ENCODE results near the gene C3orf38. TPM values are rescaled to one million over a fixed set of nuclear protein-coding genes. Genes with fewer than 3 reads are reported as not detected.
A peak's percentile ranks its signal among the peaks of the same experiment; 100 is the strongest.

Gene C3orf38
- total and polyA plus RNA-seq, 9 of the 15 experiments (the other 6 are each of a cell fraction or from before 2014, with no cell fraction given): 8.7 to 22.1 (median 16.2) TPM

DNA sequence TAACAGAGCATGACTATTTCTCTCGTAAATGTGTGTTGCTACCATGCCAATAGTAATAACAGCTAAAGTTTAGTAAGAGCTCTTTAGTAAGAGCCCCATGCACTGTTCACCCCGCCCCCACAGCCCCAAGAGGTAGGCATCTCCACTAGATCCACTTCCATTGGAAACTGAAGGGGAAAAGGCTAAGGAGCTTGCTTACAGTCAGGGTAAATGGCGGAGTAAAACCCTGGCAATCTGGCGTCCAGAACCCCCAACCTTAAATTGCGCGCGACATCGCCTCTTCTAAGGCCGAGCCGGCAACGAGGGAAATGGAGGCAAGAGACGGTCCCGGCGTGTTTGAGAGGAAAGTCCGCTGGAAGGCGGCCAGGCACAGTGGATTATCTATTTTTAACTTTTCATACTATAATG, 654 bp upstream of the C3orf38 start (continued):
- TF ChIP-seq, protein P1, sequence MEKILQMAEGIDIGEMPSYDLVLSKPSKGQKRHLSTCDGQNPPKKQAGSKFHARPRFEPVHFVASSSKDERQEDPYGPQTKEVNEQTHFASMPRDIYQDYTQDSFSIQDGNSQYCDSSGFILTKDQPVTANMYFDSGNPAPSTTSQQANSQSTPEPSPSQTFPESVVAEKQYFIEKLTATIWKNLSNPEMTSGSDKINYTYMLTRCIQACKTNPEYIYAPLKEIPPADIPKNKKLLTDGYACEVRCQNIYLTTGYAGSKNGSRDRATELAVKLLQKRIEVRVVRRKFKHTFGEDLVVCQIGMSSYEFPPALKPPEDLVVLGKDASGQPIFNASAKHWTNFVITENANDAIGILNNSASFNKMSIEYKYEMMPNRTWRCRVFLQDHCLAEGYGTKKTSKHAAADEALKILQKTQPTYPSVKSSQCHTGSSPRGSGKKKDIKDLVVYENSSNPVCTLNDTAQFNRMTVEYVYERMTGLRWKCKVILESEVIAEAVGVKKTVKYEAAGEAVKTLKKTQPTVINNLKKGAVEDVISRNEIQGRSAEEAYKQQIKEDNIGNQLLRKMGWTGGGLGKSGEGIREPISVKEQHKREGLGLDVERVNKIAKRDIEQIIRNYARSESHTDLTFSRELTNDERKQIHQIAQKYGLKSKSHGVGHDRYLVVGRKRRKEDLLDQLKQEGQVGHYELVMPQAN (IDR thresholded peaks at IDR 0.05; ENCODE audit: borderline replicate concordance): 0 out of 2 replicates have a peak, but pooled peaks have one; percentile 27
- no peak for TF ChIP-seq SAP30 (IDR thresholded peaks at IDR 0.05; ENCODE audit: borderline replicate concordance, insufficient read depth, low read depth, low read length, poor library complexity, severe bottlenecking)
- peak; percentile 0; the same call in 1 of the 2 replicates for TF ChIP-seq MYC (IDR thresholded peaks at IDR 0.05; ENCODE audit: low read depth, low read length)
- no peak for TF ChIP-seq MYC (CRISPR knock-in tag; IDR thresholded peaks at IDR 0.05; ENCODE audit: borderline replicate concordance, low read depth)
- TF ChIP-seq, protein P2, sequence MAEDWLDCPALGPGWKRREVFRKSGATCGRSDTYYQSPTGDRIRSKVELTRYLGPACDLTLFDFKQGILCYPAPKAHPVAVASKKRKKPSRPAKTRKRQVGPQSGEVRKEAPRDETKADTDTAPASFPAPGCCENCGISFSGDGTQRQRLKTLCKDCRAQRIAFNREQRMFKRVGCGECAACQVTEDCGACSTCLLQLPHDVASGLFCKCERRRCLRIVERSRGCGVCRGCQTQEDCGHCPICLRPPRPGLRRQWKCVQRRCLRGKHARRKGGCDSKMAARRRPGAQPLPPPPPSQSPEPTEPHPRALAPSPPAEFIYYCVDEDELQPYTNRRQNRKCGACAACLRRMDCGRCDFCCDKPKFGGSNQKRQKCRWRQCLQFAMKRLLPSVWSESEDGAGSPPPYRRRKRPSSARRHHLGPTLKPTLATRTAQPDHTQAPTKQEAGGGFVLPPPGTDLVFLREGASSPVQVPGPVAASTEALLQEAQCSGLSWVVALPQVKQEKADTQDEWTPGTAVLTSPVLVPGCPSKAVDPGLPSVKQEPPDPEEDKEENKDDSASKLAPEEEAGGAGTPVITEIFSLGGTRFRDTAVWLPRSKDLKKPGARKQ (CRISPR knock-in tag; IDR thresholded peaks at IDR 0.05): no peak
- 0 out of 2 replicates have a peak, but pooled peaks have one; percentile 17 for TF ChIP-seq EGR1 (conservative IDR thresholded peaks at IDR 0.05)
- TF ChIP-seq, protein P3, sequence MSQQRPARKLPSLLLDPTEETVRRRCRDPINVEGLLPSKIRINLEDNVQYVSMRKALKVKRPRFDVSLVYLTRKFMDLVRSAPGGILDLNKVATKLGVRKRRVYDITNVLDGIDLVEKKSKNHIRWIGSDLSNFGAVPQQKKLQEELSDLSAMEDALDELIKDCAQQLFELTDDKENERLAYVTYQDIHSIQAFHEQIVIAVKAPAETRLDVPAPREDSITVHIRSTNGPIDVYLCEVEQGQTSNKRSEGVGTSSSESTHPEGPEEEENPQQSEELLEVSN (IDR thresholded peaks at IDR 0.05; ENCODE audit: borderline replicate concordance in 1 of 2, extremely low read depth in 1 of 2, insufficient read depth in 1 of 2, insufficient read length in 1 of 2, low read depth in 1 of 2, low read length in 1 of 2, poor library complexity in 1 of 2, severe bottlenecking in 1 of 2): peak in 1 of 2 experiments; percentile 33
- TF ChIP-seq, protein P4, sequence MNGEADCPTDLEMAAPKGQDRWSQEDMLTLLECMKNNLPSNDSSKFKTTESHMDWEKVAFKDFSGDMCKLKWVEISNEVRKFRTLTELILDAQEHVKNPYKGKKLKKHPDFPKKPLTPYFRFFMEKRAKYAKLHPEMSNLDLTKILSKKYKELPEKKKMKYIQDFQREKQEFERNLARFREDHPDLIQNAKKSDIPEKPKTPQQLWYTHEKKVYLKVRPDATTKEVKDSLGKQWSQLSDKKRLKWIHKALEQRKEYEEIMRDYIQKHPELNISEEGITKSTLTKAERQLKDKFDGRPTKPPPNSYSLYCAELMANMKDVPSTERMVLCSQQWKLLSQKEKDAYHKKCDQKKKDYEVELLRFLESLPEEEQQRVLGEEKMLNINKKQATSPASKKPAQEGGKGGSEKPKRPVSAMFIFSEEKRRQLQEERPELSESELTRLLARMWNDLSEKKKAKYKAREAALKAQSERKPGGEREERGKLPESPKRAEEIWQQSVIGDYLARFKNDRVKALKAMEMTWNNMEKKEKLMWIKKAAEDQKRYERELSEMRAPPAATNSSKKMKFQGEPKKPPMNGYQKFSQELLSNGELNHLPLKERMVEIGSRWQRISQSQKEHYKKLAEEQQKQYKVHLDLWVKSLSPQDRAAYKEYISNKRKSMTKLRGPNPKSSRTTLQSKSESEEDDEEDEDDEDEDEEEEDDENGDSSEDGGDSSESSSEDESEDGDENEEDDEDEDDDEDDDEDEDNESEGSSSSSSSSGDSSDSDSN (IDR thresholded peaks at IDR 0.05; ENCODE audit: borderline replicate concordance in 1 of 2, low read depth in 2 of 2, low read length in 2 of 2): 0 out of 4 replicates have a peak, but pooled peaks of 1 of the 2 experiments have one; percentile 25
